ENCODE results near the gene CAMTA1.

DNA sequence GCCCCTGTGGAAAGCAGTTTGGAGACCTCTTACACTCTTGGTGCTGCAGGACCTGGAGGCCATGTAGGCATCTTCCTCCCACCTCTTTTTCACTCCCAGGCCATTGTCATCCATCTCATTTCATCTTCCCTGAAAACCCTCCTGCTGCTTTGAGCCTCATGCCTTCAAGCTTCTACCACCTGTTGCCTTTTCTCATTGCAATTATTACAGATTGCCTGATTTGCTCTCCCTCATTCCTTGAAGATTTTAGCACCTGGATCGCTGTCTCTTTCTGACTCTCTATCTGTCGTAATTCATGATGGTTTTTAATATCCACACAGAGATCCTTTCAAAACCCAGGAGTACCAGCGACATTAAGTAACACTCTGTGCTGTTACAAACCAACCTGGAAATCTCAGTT lies 350.2 kb downstream of the CAMTA1 start:
- TF ChIP-seq, protein P1, sequence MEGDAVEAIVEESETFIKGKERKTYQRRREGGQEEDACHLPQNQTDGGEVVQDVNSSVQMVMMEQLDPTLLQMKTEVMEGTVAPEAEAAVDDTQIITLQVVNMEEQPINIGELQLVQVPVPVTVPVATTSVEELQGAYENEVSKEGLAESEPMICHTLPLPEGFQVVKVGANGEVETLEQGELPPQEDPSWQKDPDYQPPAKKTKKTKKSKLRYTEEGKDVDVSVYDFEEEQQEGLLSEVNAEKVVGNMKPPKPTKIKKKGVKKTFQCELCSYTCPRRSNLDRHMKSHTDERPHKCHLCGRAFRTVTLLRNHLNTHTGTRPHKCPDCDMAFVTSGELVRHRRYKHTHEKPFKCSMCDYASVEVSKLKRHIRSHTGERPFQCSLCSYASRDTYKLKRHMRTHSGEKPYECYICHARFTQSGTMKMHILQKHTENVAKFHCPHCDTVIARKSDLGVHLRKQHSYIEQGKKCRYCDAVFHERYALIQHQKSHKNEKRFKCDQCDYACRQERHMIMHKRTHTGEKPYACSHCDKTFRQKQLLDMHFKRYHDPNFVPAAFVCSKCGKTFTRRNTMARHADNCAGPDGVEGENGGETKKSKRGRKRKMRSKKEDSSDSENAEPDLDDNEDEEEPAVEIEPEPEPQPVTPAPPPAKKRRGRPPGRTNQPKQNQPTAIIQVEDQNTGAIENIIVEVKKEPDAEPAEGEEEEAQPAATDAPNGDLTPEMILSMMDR (IDR thresholded peaks at IDR 0.05): no peak
- no peak for TF ChIP-seq POLR2A (IDR thresholded peaks at IDR 0.05)
